HepG2 (cell line): Measurements from ENCODE around the gene PPP2R5E. TPM values are rescaled to one million over a fixed set of nuclear protein-coding genes. Genes with fewer than 3 reads are reported as not detected.

ENCODE experiments used
- ATAC-seq: fragments of 200-7000 bp; cut with Tn5 transposase; 3 replicates; pipeline ENCODE4 v1.9.1; 2020; ENCODE audit warnings: mild to moderate bottlenecking, moderate library complexity
- BruUV-seq: library from RNA; stranded (reverse); fragments of 400-500 nt; replicated peaks from 2 replicates; lab custom pipeline; 2021; lab: Mats Ljungman, UMichigan
- CTCF ChIA-PET: fragments of 300-600 bp; formaldehyde crosslinking; extraction: SDS; loops from one replicate; lab custom pipeline; 2021; ENCODE audit warnings: low total read pairs, inconsistent platforms, low intra/inter-chr PET ratio; lab: Yijun Ruan, JAX
- POLR2A ChIA-PET: fragments of 350-600 bp; sonication (Branson Sonifier 250); formaldehyde crosslinking; loops from one replicate; lab custom pipeline; 2020; ENCODE audit warnings: antibody characterized with exemption, inconsistent platforms; lab: Yijun Ruan, JAX
- DNase-seq: peaks from one replicate; pipeline ENCODE4 v3.0.0-alpha.2; 2015; ENCODE audit warnings: low spot score
- FAIRE-seq: peaks from 3 replicates; lab custom pipeline; 2011; peaks lifted over from hg19 to GRCh38; lab: Jason Lieb, UNC
- H2AFZ ChIP-seq: one replicate; pipeline ENCODE4 v1.6.1; 2011; ENCODE audit warnings: low read length, inconsistent platforms
- H3K27ac ChIP-seq: fragments of 300-600 bp; 3 replicates; pipeline ENCODE4 v1.8.0; 2011; ENCODE audit warnings: mixed run types, mild to moderate bottlenecking, mixed read lengths, low read length, inconsistent platforms; ENCODE audit not compliant: insufficient read depth; ENCODE audit errors: extremely low read length
- H3K27me3 ChIP-seq, 2 experiments: fragments of 200-600 bp in 1 of 2; 2 replicates in 1 of 2; 3 replicates in 1 of 2; pipeline versions ENCODE4 v1.6.0 to v1.8.0; 2011; ENCODE audit warnings: low read length in 2 of 2, mild to moderate bottlenecking in 2 of 2, moderate library complexity in 2 of 2, inconsistent platforms in 1 of 2; ENCODE audit not compliant: insufficient read depth in 2 of 2, control insufficient read depth in 1 of 2
- H3K36me3 ChIP-seq, 2 experiments: fragments of 200-600 bp in 1 of 2; replicated peaks in 1 of 2; 2 replicates in 1 of 2; 3 replicates in 1 of 2; pipeline versions ENCODE4 v1.5.1 to v1.8.0; 2011; ENCODE audit warnings: low read length in 2 of 2, inconsistent platforms in 1 of 2; ENCODE audit not compliant: insufficient read depth in 2 of 2, control insufficient read depth in 1 of 2
- H3K4me1 ChIP-seq: 2 replicates; pipeline ENCODE4 v1.5.1; 2012; ENCODE audit warnings: low read length, inconsistent platforms; ENCODE audit not compliant: insufficient read depth
- H3K4me2 ChIP-seq: 2 replicates; pipeline ENCODE4 v1.6.0; 2011; ENCODE audit warnings: low read depth, low read length, inconsistent platforms
- H3K4me3 ChIP-seq, 3 experiments: fragments of 200-600 bp in 1 of 3; sonication (generic), shearing (Covaris generic) in 1 of 3; replicated peaks in 1 of 3; 2 replicates each; pipeline ENCODE4 v1.5.1; 2011 to 2016; ENCODE audit warnings: low read length in 3 of 3, inconsistent platforms in 2 of 3, low read depth in 2 of 3, mild to moderate bottlenecking in 2 of 3, control low read depth in 1 of 3, mixed read lengths in 1 of 3; ENCODE audit not compliant: insufficient read depth in 1 of 3
- H3K79me2 ChIP-seq: one replicate; pipeline ENCODE4 v1.6.1; 2011; ENCODE audit warnings: low read length, inconsistent platforms; ENCODE audit not compliant: insufficient read depth
- H3K9ac ChIP-seq: 2 replicates; pipeline ENCODE4 v1.6.0; 2011; ENCODE audit warnings: mild to moderate bottlenecking, low read depth, low read length, inconsistent platforms; ENCODE audit not compliant: insufficient read depth
- H3K9me3 ChIP-seq: 2 replicates; pipeline ENCODE4 v1.5.1; 2012; ENCODE audit warnings: mild to moderate bottlenecking, low read length
- H4K20me1 ChIP-seq: 2 replicates; pipeline ENCODE4 v1.6.0; 2011; ENCODE audit warnings: inconsistent platforms, mild to moderate bottlenecking, low read length, moderate library complexity; ENCODE audit not compliant: insufficient read depth
- FOXJ3 ChIP-seq: sonication (generic); formaldehyde crosslinking; IDR thresholded peaks from 2 replicates; pipeline ENCODE4 v1.4.0; 2020; ENCODE audit warnings: missing genetic modification reagents, mild to moderate bottlenecking, borderline replicate concordance
- JUNB ChIP-seq: sonication (generic); formaldehyde crosslinking; IDR thresholded peaks from 2 replicates; pipeline ENCODE4 v1.8.0; 2022; ENCODE audit warnings: missing genetic modification reagents, mild to moderate bottlenecking, borderline replicate concordance
- THAP9 ChIP-seq: sonication (generic); formaldehyde crosslinking; IDR thresholded peaks from 2 replicates; pipeline ENCODE4; 2020; ENCODE audit warnings: missing genetic modification reagents, mild to moderate bottlenecking, borderline replicate concordance
- TRAFD1 ChIP-seq: sonication (generic); formaldehyde crosslinking; IDR thresholded peaks from 2 replicates; pipeline ENCODE4 v1.5.1; 2020; ENCODE audit warnings: missing genetic modification reagents, mild to moderate bottlenecking, borderline replicate concordance
- ZBTB4 ChIP-seq: sonication (generic); formaldehyde crosslinking; IDR thresholded peaks from 2 replicates; pipeline ENCODE4 v1.4.0; 2020; ENCODE audit warnings: missing genetic modification reagents, mild to moderate bottlenecking, borderline replicate concordance
- WGBS: methylation state at CpG from one replicate; pipeline ENCODE4 v1.1.6; 2017; ENCODE audit warnings: low lambda C conversion rate; 5-methylcytosine and 5-hydroxymethylcytosine counted together
- in situ Hi-C: cut with HindIII; loops from 2 replicates; pipeline ENCODE4 v1.10.0; 2017; ENCODE audit warnings: low pct_unique_long_range_greater_than_20kb; ENCODE audit not compliant: extremely low pct_ligation_motif_present
- intact Hi-C: fragments of 100-400 bp; cut with micrococcal nuclease; formaldehyde crosslinking; loops from one replicate; pipeline ENCODE4 v1.10.0; 2022; ENCODE audit not compliant: unreplicated experiment
- polyA plus RNA-seq, 8 experiments: library from polyadenylated mRNA; depleted of rRNA in 3 of 8; stranded (reverse) in 7 of 8; unstranded in 1 of 8; fragments of >200 nt; fragmentation: Illumina TruSeq in 4 of 8; extraction: Trizol in 4 of 8; gene quantifications; 2 replicates each; pipeline versions ENCODE4 v1.2.1 to v1.2.3, GENCODE V29; 2011 to 2016; ENCODE audit warnings: low read depth in 4 of 8, missing spikeins in 1 of 8, mixed read lengths in 1 of 8; ENCODE audit not compliant: insufficient read depth in 1 of 8
- total RNA-seq, 5 experiments: library from RNA; depleted of rRNA; stranded (reverse); fragments of >200 nt; fragmentation: Illumina TruSeq; extraction: Trizol; gene quantifications; 2 replicates each; pipeline ENCODE4 v1.2.3, GENCODE V29; 2016; ENCODE audit warnings: low read depth in 1 of 5
- TF ChIP-seq, protein P1 (sequence below): sonication (generic); formaldehyde crosslinking; IDR thresholded peaks from 2 replicates; pipeline ENCODE4 v1.4.0; 2020; ENCODE audit warnings: mild to moderate bottlenecking, missing genetic modification reagents
- TF ChIP-seq, protein P2 (sequence below): sonication (generic); formaldehyde crosslinking; IDR thresholded peaks from 2 replicates; pipeline ENCODE4 v1.4.0; 2020; ENCODE audit warnings: mild to moderate bottlenecking, missing genetic modification reagents

Gene PPP2R5E
- total and polyA plus RNA-seq, 2 of the 13 experiments (the other 11 are each of a cell fraction or from before 2014, with no cell fraction given) = 8.9 to 11.0 TPM

- Histone ChIP-seq H3K4me3 (no peak overlapping the region), H2AFZ (no peak overlapping the region), H3K79me2 (no peaks in the 10 kb centered on the region), H3K27ac (no peak overlapping the region), H3K4me2 (no peak overlapping the region), H3K36me3 (peaks cover 0 to 2% of the 10 kb centered on the region in 2 experiments; a peak in 3 of 5 replicates), H4K20me1 (no peaks in the 10 kb centered on the region), H3K9ac (no peak overlapping the region), H3K4me1 (peaks cover 5% of the 10 kb centered on the region; the same call in 1 of the 2 replicates), H3K27me3 (no peaks in the 10 kb centered on the region), H3K9me3 (no peaks in the 10 kb centered on the region)
- no TSS peak for BruUV-seq
- intact Hi-C loops (no loop called here), in situ Hi-C loops (loop anchor here (25.0 kb wide), 1 partner anchor 363 kb away; no protein-coding TSS in a partner anchor)
- WGBS = 97% methylated on average over 3 of the region's 3 CpGs
- DNase-seq (no peak), FAIRE-seq (no peak), ATAC-seq (no peak)
- CTCF ChIA-PET = no interaction called here
- POLR2A ChIA-PET = no interaction called here
- TF ChIP-seq ZBTB4 (CRISPR knock-in tag) (no peak), JUNB (CRISPR knock-in tag) (no peak), THAP9 (no peak), FOXJ3 (CRISPR knock-in tag) (no peak), TRAFD1 (no peak)
- TF ChIP-seq, protein P1, sequence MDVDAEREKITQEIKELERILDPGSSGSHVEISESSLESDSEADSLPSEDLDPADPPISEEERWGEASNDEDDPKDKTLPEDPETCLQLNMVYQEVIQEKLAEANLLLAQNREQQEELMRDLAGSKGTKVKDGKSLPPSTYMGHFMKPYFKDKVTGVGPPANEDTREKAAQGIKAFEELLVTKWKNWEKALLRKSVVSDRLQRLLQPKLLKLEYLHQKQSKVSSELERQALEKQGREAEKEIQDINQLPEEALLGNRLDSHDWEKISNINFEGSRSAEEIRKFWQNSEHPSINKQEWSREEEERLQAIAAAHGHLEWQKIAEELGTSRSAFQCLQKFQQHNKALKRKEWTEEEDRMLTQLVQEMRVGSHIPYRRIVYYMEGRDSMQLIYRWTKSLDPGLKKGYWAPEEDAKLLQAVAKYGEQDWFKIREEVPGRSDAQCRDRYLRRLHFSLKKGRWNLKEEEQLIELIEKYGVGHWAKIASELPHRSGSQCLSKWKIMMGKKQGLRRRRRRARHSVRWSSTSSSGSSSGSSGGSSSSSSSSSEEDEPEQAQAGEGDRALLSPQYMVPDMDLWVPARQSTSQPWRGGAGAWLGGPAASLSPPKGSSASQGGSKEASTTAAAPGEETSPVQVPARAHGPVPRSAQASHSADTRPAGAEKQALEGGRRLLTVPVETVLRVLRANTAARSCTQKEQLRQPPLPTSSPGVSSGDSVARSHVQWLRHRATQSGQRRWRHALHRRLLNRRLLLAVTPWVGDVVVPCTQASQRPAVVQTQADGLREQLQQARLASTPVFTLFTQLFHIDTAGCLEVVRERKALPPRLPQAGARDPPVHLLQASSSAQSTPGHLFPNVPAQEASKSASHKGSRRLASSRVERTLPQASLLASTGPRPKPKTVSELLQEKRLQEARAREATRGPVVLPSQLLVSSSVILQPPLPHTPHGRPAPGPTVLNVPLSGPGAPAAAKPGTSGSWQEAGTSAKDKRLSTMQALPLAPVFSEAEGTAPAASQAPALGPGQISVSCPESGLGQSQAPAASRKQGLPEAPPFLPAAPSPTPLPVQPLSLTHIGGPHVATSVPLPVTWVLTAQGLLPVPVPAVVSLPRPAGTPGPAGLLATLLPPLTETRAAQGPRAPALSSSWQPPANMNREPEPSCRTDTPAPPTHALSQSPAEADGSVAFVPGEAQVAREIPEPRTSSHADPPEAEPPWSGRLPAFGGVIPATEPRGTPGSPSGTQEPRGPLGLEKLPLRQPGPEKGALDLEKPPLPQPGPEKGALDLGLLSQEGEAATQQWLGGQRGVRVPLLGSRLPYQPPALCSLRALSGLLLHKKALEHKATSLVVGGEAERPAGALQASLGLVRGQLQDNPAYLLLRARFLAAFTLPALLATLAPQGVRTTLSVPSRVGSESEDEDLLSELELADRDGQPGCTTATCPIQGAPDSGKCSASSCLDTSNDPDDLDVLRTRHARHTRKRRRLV (CRISPR knock-in tag) = no peak
- TF ChIP-seq, protein P2, sequence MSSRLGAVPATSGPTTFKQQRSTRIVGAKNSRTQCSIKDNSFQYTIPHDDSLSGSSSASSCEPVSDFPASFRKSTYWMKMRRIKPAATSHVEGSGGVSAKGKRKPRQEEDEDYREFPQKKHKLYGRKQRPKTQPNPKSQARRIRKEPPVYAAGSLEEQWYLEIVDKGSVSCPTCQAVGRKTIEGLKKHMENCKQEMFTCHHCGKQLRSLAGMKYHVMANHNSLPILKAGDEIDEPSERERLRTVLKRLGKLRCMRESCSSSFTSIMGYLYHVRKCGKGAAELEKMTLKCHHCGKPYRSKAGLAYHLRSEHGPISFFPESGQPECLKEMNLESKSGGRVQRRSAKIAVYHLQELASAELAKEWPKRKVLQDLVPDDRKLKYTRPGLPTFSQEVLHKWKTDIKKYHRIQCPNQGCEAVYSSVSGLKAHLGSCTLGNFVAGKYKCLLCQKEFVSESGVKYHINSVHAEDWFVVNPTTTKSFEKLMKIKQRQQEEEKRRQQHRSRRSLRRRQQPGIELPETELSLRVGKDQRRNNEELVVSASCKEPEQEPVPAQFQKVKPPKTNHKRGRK = no peak
Measured at GRCh38 chr14:63398952-63399351, 144.2 kb downstream of the PPP2R5E start.
